Cardiac fibroblast (primary cell): ENCODE measurements around the gene CTF1.
A peak's percentile ranks its signal among the peaks of the same experiment; 100 is the strongest.
"Not testable (repeated sequence)": the region's sequence is repeated elsewhere in the genome, so short reads cannot be mapped to it uniquely, and the experiment has no call there.

Experiments used
- DNase-seq, 2 donors: peaks; one replicate each; pipeline versions ENCODE4 v3.0.0 to v3.0.0-alpha.2; 2010; ENCODE audit warnings: low read depth in 2 of 2
- H3K4me3 ChIP-seq, 2 donors: replicated peaks in 1 of 2; 1 replicate in 1 of 2; 2 replicates in 1 of 2; pipeline ENCODE4 v1.5.1; 2011; ENCODE audit warnings: low read depth in 2 of 2, low read length in 2 of 2, mild to moderate bottlenecking in 2 of 2, moderate library complexity in 1 of 2
- CTCF ChIP-seq: IDR thresholded peaks from one replicate; pipeline ENCODE4 v1.5.1; 2011; ENCODE audit warnings: low read depth, mild to moderate bottlenecking, low read length, inconsistent platforms

The CTF1 gene

GRCh38 chr16:30934827-30935557 is 38.6 kb downstream of the CTF1 start:
- H3K4me3 ChIP-seq, result no peak overlapping the region
- peak; percentile 80 for TF ChIP-seq CTCF
- DNase-seq, result peak; percentile 57 to 69

GRCh38 chr16:30937692-30938091 is 41.3 kb downstream of the CTF1 start:
- no peak for TF ChIP-seq CTCF
- no peak overlapping the region for H3K4me3 ChIP-seq
- DNase-seq, result no peak

GRCh38 chr16:30939571-30939970 is 43.2 kb downstream of the CTF1 start:
- not testable (repeated sequence) for H3K4me3 ChIP-seq
- peak in 1 of 2 donors; percentile 62 for DNase-seq

GRCh38 chr16:30941600-30942425 is 45.4 kb downstream of the CTF1 start:
- no peak overlapping the region for H3K4me3 ChIP-seq
- TF ChIP-seq CTCF, result peak; percentile 94
- DNase-seq, result peak; percentile 73 to 74

GRCh38 chr16:30942426-30942806 is 46.0 kb downstream of the CTF1 start:
- no peak for DNase-seq
- no peak overlapping the region for H3K4me3 ChIP-seq
- TF ChIP-seq CTCF, result no peak

- no peak for TF ChIP-seq CTCF
- no peak overlapping the region for H3K4me3 ChIP-seq
- no peak for DNase-seq
Measured at GRCh38 chr16:30944352-30944751, 47.9 kb downstream of the CTF1 start.
